OCI-LY1 (cell line): ENCODE results near the gene SLC8A1.

Source experiments
- H2AFZ ChIP-seq: fragments of 200-600 bp; sonication (generic), shearing (Covaris generic); 2 replicates; pipeline ENCODE4 v1.6.0; 2014; ENCODE audit warnings: antibody characterized with exemption, mild to moderate bottlenecking, low read length
- H3F3A ChIP-seq: fragments of 200-600 bp; sonication (generic), shearing (Covaris generic); 2 replicates; pipeline ENCODE4 v1.6.0; 2014; ENCODE audit warnings: mild to moderate bottlenecking, antibody characterized with exemption, low read length, moderate library complexity; ENCODE audit not compliant: insufficient read depth
- H3K27ac ChIP-seq: fragments of 200-600 bp; sonication (generic); 2 replicates; pipeline ENCODE4 v1.5.1; 2014; ENCODE audit warnings: low read length, mixed run types, mild to moderate bottlenecking, low read depth; ENCODE audit not compliant: poor library complexity, severe bottlenecking
- H3K27me3 ChIP-seq: fragments of 200-600 bp; sonication (generic); 2 replicates; pipeline ENCODE4 v1.6.0; 2014; ENCODE audit warnings: antibody characterized with exemption, mild to moderate bottlenecking, low read length, moderate library complexity; ENCODE audit not compliant: insufficient read depth
- H3K36me3 ChIP-seq: fragments of 200-600 bp; sonication (generic); 2 replicates; pipeline ENCODE4 v1.6.1; 2014; ENCODE audit warnings: mild to moderate bottlenecking, antibody characterized with exemption, low read length, moderate library complexity, mixed read lengths; ENCODE audit not compliant: insufficient read depth
- H3K4me1 ChIP-seq: fragments of 200-600 bp; sonication (generic); 2 replicates; pipeline ENCODE4 v1.5.1; 2014; ENCODE audit warnings: mild to moderate bottlenecking, low read length, moderate library complexity; ENCODE audit not compliant: insufficient read depth, severe bottlenecking
- H3K4me2 ChIP-seq: fragments of 200-600 bp; sonication (generic), shearing (Covaris generic); 2 replicates; pipeline ENCODE4 v1.6.1; 2014; ENCODE audit warnings: low read length
- H3K4me3 ChIP-seq: fragments of 200-600 bp; sonication (generic); 2 replicates; pipeline ENCODE4 v1.5.1; 2014; ENCODE audit warnings: low read length, low read depth, mild to moderate bottlenecking, mixed read lengths; ENCODE audit not compliant: poor library complexity, severe bottlenecking
- H3K79me2 ChIP-seq: fragments of 200-600 bp; shearing (Covaris generic); 2 replicates; pipeline ENCODE4 v1.6.1; 2016; ENCODE audit warnings: mixed run types, low read length, mixed read lengths; ENCODE audit not compliant: insufficient read depth
- H3K9ac ChIP-seq: fragments of 200-600 bp; sonication (generic), shearing (Covaris generic); 2 replicates; pipeline ENCODE4 v1.6.1; 2014; ENCODE audit warnings: mild to moderate bottlenecking, low read length, mixed read lengths
- H3K9me2 ChIP-seq: fragments of 200-600 bp; sonication (generic), shearing (Covaris generic); 2 replicates; pipeline ENCODE4 v1.6.1; 2014; ENCODE audit warnings: low read depth, mild to moderate bottlenecking, low read length, mixed read lengths
- H3K9me3 ChIP-seq: fragments of 200-600 bp; shearing (Covaris generic); 2 replicates; pipeline ENCODE4 v1.6.1; 2014; ENCODE audit warnings: low read length, mixed read lengths
- H4K20me1 ChIP-seq: fragments of 200-600 bp; sonication (generic), shearing (Covaris generic); 2 replicates; pipeline ENCODE4 v1.6.0; 2016; ENCODE audit warnings: mild to moderate bottlenecking, low read length; ENCODE audit not compliant: insufficient read depth
- EZH2 ChIP-seq: fragments of 200-600 bp; sonication (generic), shearing (Covaris generic); IDR thresholded peaks from 2 replicates; pipeline ENCODE4 v1.8.0; 2017; ENCODE audit warnings: borderline replicate concordance, mixed run types, mild to moderate bottlenecking, antibody characterized with exemption, low read length, moderate library complexity, mixed read lengths
- TF ChIP-seq, protein P1 (sequence below): fragments of 200-600 bp; sonication (generic), shearing (Covaris generic); IDR thresholded peaks from 2 replicates; pipeline ENCODE4 v1.5.1; 2017; ENCODE audit warnings: mild to moderate bottlenecking, antibody characterized with exemption, low read length, moderate library complexity, mixed read lengths

Gene SLC8A1

GRCh38 chr2:40178171-40178778, 273.6 kb downstream of the SLC8A1 start:
- no peaks in the 10 kb centered on the region for H3K9me2 ChIP-seq
- no peaks in the 10 kb centered on the region for H3K79me2 ChIP-seq
- H3K4me3 ChIP-seq = no peak overlapping the region
- H3K4me1 ChIP-seq = no peaks in the 10 kb centered on the region
- no peak overlapping the region for H3K4me2 ChIP-seq
- H3K9me3 ChIP-seq = no peaks in the 10 kb centered on the region
- no peaks in the 10 kb centered on the region for H3K27me3 ChIP-seq
- no peak overlapping the region for H3K9ac ChIP-seq
- TF ChIP-seq, protein P1, sequence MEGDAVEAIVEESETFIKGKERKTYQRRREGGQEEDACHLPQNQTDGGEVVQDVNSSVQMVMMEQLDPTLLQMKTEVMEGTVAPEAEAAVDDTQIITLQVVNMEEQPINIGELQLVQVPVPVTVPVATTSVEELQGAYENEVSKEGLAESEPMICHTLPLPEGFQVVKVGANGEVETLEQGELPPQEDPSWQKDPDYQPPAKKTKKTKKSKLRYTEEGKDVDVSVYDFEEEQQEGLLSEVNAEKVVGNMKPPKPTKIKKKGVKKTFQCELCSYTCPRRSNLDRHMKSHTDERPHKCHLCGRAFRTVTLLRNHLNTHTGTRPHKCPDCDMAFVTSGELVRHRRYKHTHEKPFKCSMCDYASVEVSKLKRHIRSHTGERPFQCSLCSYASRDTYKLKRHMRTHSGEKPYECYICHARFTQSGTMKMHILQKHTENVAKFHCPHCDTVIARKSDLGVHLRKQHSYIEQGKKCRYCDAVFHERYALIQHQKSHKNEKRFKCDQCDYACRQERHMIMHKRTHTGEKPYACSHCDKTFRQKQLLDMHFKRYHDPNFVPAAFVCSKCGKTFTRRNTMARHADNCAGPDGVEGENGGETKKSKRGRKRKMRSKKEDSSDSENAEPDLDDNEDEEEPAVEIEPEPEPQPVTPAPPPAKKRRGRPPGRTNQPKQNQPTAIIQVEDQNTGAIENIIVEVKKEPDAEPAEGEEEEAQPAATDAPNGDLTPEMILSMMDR = no peak; the same call in 1 of the 2 replicates
- TF ChIP-seq EZH2 = no peak
- no peaks in the 10 kb centered on the region for H3K36me3 ChIP-seq
- H2AFZ ChIP-seq = no peak overlapping the region
- H4K20me1 ChIP-seq = no peaks in the 10 kb centered on the region
- H3F3A ChIP-seq = no peaks in the 10 kb centered on the region
- H3K27ac ChIP-seq = no peak overlapping the region

DNA sequence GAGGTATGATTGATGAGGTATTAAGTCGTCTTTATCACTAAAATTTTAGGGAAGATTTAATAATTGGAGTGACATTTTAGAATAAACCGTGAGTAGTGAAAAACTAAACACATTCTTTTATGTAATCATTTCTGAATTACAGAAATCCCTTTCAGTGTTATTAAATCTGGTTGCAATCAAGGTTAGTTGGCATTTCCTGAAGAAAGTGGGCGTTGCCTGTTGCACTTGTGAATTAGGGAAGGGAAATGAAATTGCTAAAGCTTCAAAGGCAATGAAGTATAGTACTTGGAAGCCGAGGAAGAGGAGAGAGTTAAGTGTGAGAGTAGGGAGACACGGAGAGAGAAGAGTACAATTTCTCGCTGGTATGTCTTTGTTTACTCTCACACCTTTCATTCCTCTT, 274.5 kb downstream of the SLC8A1 start:
- H3K4me3 ChIP-seq = no peak overlapping the region

GRCh38 chr2:40173276-40173675, 278.6 kb downstream of the SLC8A1 start:
- no peaks in the 10 kb centered on the region for H3K27me3 ChIP-seq
- no peaks in the 10 kb centered on the region for H4K20me1 ChIP-seq
- no peaks in the 10 kb centered on the region for H3K36me3 ChIP-seq
- H3K9ac ChIP-seq = no peak overlapping the region
- no peaks in the 10 kb centered on the region for H3F3A ChIP-seq
- no peak overlapping the region for H3K4me2 ChIP-seq
- H3K27ac ChIP-seq = no peak overlapping the region
- H3K9me2 ChIP-seq = no peaks in the 10 kb centered on the region
- no peak overlapping the region for H3K4me3 ChIP-seq
- no peaks in the 10 kb centered on the region for H3K4me1 ChIP-seq
- H2AFZ ChIP-seq = no peak overlapping the region
- H3K9me3 ChIP-seq = no peaks in the 10 kb centered on the region
- TF ChIP-seq EZH2 = no peak
- TF ChIP-seq, protein P1 = no peak
- no peaks in the 10 kb centered on the region for H3K79me2 ChIP-seq

More for the DNA sequence above, 274.5 kb downstream of the SLC8A1 start:
- Histone ChIP-seq H3K27me3 (no peaks in the 10 kb centered on the region), H3K9me3 (no peaks in the 10 kb centered on the region), H3K9me2 (no peaks in the 10 kb centered on the region), H3K27ac (no peak overlapping the region), H3K4me1 (no peaks in the 10 kb centered on the region), H3F3A (no peaks in the 10 kb centered on the region), H3K79me2 (no peaks in the 10 kb centered on the region), H3K4me2 (no peak overlapping the region), H3K36me3 (no peaks in the 10 kb centered on the region), H2AFZ (no peak overlapping the region), H4K20me1 (no peaks in the 10 kb centered on the region), H3K9ac (no peak overlapping the region)
- TF ChIP-seq, protein P1 = no peak
- no peak for TF ChIP-seq EZH2
